Neuronal stem cell (in vitro differentiated cells): ENCODE data around the gene SLC25A2.

Experiments used
- DNase-seq: peaks from one replicate; pipeline ENCODE4 v3.0.0-alpha.2; 2013; ENCODE audit warnings: low spot score
- H2AFZ ChIP-seq: one replicate; pipeline ENCODE4 v1.6.1; 2013; ENCODE audit warnings: mild to moderate bottlenecking, low read length, inconsistent platforms
- H2AK5ac ChIP-seq: 2 replicates; pipeline ENCODE4 v1.6.1; 2013; ENCODE audit warnings: low read depth, mild to moderate bottlenecking, inconsistent platforms, low read length, moderate library complexity, mixed read lengths
- H2BK120ac ChIP-seq: 2 replicates; pipeline ENCODE4 v1.6.1; 2013; ENCODE audit warnings: low read depth, mild to moderate bottlenecking, inconsistent platforms, low read length, moderate library complexity, mixed read lengths
- H2BK12ac ChIP-seq: one replicate; pipeline ENCODE4 v1.6.1; 2013; ENCODE audit warnings: low read length, inconsistent platforms
- H2BK15ac ChIP-seq: 2 replicates; pipeline ENCODE4 v1.6.1; 2013; ENCODE audit warnings: mild to moderate bottlenecking, low read length, inconsistent platforms, mixed read lengths
- H2BK5ac ChIP-seq: one replicate; pipeline ENCODE4 v1.6.1; 2013; ENCODE audit warnings: inconsistent platforms, mild to moderate bottlenecking, low read length, moderate library complexity
- H3K14ac ChIP-seq: one replicate; pipeline ENCODE4 v1.6.1; 2013; ENCODE audit warnings: low read length, inconsistent platforms
- H3K18ac ChIP-seq: 2 replicates; pipeline ENCODE4 v1.6.1; 2013; ENCODE audit warnings: low read length, inconsistent platforms
- H3K23ac ChIP-seq: 2 replicates; pipeline ENCODE4 v1.6.1; 2013; ENCODE audit warnings: low read depth, mild to moderate bottlenecking, mixed read lengths, low read length, inconsistent platforms; ENCODE audit not compliant: poor library complexity
- H3K27ac ChIP-seq: replicated peaks from 3 replicates; pipeline ENCODE4 v1.5.1; 2013; ENCODE audit warnings: low read length, inconsistent platforms
- H3K27me3 ChIP-seq, 3 experiments: 2 replicates each; pipeline ENCODE4 v1.6.1; 2013; ENCODE audit warnings: low read length in 3 of 3, mild to moderate bottlenecking in 2 of 3, inconsistent platforms in 1 of 3, low read depth in 1 of 3, mixed read lengths in 1 of 3, moderate library complexity in 1 of 3; ENCODE audit not compliant: control insufficient read depth in 3 of 3, insufficient read depth in 3 of 3
- H3K36me3 ChIP-seq, 2 donors: replicated peaks in 1 of 2; 2 replicates each; pipeline ENCODE4 v1.6.1; 2013; ENCODE audit warnings: low read length in 2 of 2; ENCODE audit not compliant: control insufficient read depth in 2 of 2, insufficient read depth in 2 of 2
- H3K4ac ChIP-seq: 2 replicates; pipeline ENCODE4 v1.6.1; 2013; ENCODE audit warnings: inconsistent platforms, mild to moderate bottlenecking, low read length, moderate library complexity
- H3K4me1 ChIP-seq, 2 donors: 1 replicate in 1 of 2; 2 replicates in 1 of 2; pipeline ENCODE4 v1.6.1; 2013; ENCODE audit warnings: low read length in 2 of 2, low read depth in 1 of 2; ENCODE audit not compliant: control insufficient read depth in 2 of 2, insufficient read depth in 1 of 2
- H3K4me2 ChIP-seq: one replicate; pipeline ENCODE4 v1.6.1; 2013; ENCODE audit warnings: mild to moderate bottlenecking, low read length, inconsistent platforms; ENCODE audit not compliant: insufficient read depth, poor library complexity, severe bottlenecking
- H3K4me3 ChIP-seq, 2 donors: 2 replicates each; pipeline ENCODE4 v1.5.1; 2013; ENCODE audit warnings: low read length in 2 of 2, mild to moderate bottlenecking in 2 of 2, inconsistent platforms in 1 of 2, moderate library complexity in 1 of 2
- H3K79me1 ChIP-seq: one replicate; pipeline ENCODE4 v1.6.1; 2013; ENCODE audit warnings: low read depth, mild to moderate bottlenecking, inconsistent platforms, low read length, moderate library complexity
- H3K9ac ChIP-seq: one replicate; pipeline ENCODE4 v1.6.1; 2013; ENCODE audit warnings: mild to moderate bottlenecking, low read depth, low read length, inconsistent platforms; ENCODE audit not compliant: poor library complexity
- H3K9me3 ChIP-seq, 2 donors: replicated peaks in 1 of 2; 2 replicates each; pipeline versions ENCODE3 to v1.6.1; 2013; ENCODE audit warnings: low read length in 2 of 2, mild to moderate bottlenecking in 2 of 2, inconsistent platforms in 1 of 2, low read depth in 1 of 2, mixed read lengths in 1 of 2, moderate library complexity in 1 of 2; ENCODE audit not compliant: control insufficient read depth in 2 of 2, insufficient read depth in 1 of 2
- H4K8ac ChIP-seq: one replicate; pipeline ENCODE4 v1.6.1; 2013; ENCODE audit warnings: low read depth, mild to moderate bottlenecking, inconsistent platforms, low read length, moderate library complexity
- H4K91ac ChIP-seq: one replicate; pipeline ENCODE4 v1.6.1; 2013; ENCODE audit warnings: low read length, low read depth, mild to moderate bottlenecking, inconsistent platforms; ENCODE audit not compliant: poor library complexity
- WGBS, 2 donors: extraction: QIAGEN DNeasy Blood & Tissue Kit; methylation state at CpG; one replicate each; pipeline ENCODE4 v1.1.7; 2013; ENCODE audit warnings: missing lambda C conversion rate in 2 of 2, mixed read lengths in 1 of 2; ENCODE audit not compliant: insufficient read length in 2 of 2, insufficient replicate concordance in 1 of 2; ENCODE audit errors: extremely low coverage in 2 of 2; 5-methylcytosine and 5-hydroxymethylcytosine counted together

The SLC25A2 gene

DNA sequence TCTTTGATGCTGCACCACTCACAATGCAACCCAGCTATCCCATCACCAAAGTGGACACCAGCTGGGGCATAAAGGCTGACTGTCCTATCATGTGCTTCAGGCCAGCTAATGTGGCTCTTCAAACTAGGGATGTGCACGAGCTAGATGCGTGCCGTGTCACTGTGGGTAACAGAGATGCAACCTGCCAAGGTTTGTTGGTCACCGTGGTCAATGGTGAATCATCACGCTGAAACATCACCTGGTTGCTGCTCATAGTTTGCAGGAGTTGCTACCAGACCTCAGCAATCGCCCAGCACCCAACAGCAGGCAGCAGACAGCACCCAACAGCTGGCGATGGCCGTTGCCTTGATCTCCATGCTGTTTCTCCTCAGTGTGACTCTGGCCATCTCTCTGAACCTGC lies 24.4 kb upstream of the SLC25A2 start:
- H3K79me1 ChIP-seq = no peaks in the 10 kb centered on the region
- H2BK12ac ChIP-seq = no peak overlapping the region
- no peak overlapping the region for H3K4me2 ChIP-seq
- no peak overlapping the region for H2AFZ ChIP-seq
- no peak overlapping the region for H3K4me3 ChIP-seq
- H3K14ac ChIP-seq = peak overlapping the region; percentile 33
- H2BK5ac ChIP-seq = no peak overlapping the region
- peaks cover 29% of the 10 kb centered on the region in 2 donors for H3K9me3 ChIP-seq
- no peaks in the 10 kb centered on the region for H3K36me3 ChIP-seq
- WGBS, 2 donors = no CpG with 5 or more reads among the region's 8 CpGs
- H2AK5ac ChIP-seq = no peak overlapping the region
- no peak overlapping the region for H2BK120ac ChIP-seq
- H4K91ac ChIP-seq = peak overlapping the region; percentile 5
- H4K8ac ChIP-seq = no peak overlapping the region
- H3K4me1 ChIP-seq = no peaks in the 10 kb centered on the region
- H3K27me3 ChIP-seq = no peaks in the 10 kb centered on the region
- no peak overlapping the region for H2BK15ac ChIP-seq
- H3K27ac ChIP-seq = no peak overlapping the region
- H3K23ac ChIP-seq = no peak overlapping the region
- no peak overlapping the region for H3K18ac ChIP-seq
- no peak overlapping the region for H3K9ac ChIP-seq
- no peak for DNase-seq
- no peak overlapping the region for H3K4ac ChIP-seq

DNA sequence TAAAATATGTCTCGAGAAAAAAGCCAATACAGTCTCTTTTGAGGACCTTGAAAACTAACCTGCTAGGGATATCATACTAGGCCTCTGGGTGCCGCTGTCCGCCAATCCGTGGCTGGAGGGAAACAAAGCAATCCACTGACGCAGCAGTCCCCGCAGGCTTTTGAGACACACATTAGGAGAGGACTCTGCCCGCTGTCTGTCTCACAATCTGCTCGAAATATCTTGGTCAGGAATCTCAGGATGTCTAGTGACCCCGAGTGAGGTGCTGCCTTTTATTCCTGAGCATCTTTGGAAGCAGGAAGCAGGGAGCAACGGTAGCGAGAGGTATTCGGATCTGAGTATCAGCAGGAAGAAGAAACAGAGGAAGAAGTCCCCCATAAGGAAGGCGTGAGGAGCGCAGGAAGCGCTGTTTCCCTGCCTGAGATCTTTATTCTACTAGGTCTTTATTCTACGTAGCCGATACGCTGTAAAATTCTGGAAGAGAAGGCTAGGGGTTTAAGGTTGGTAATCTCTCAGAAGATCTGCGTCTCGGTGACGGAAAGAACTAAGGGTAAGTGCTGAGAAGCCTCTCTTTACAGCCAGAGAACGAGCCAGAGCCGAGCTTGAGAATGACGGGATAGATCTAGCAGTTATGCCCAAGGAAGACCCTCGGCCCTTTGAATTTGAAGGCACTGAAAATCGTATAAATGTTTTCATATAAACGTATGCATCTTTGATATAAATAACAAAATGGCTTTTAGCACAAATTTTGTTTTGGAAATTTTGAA lies 22.4 kb upstream of the SLC25A2 start:
- WGBS, 2 donors = no CpG with 5 or more reads among the region's 27 CpGs
- Histone ChIP-seq H3K4me3 (no peak overlapping the region), H4K8ac (no peak overlapping the region), H3K9ac (no peak overlapping the region), H3K36me3 (no peaks in the 10 kb centered on the region), H2BK120ac (no peak overlapping the region), H3K27ac (no peak overlapping the region), H2AFZ (peak overlapping the region; percentile 36), H3K23ac (no peak overlapping the region), H3K18ac (no peak overlapping the region), H3K79me1 (no peaks in the 10 kb centered on the region), H2AK5ac (no peak overlapping the region), H2BK12ac (no peak overlapping the region), H3K4me1 (no peaks in the 10 kb centered on the region), H3K4me2 (no peak overlapping the region), H3K27me3 (no peaks in the 10 kb centered on the region), H2BK15ac (no peak overlapping the region), H2BK5ac (no peak overlapping the region), H3K9me3 (peaks cover 21 to 26% of the 10 kb centered on the region in 2 donors), H4K91ac (no peak overlapping the region), H3K14ac (no peak overlapping the region), H3K4ac (no peak overlapping the region)
- no peak for DNase-seq

- H2AK5ac ChIP-seq = no peak overlapping the region
- no peak overlapping the region for H2BK12ac ChIP-seq
- peaks cover 20 to 39% of the 10 kb centered on the region in 2 donors for H3K9me3 ChIP-seq
- H3K27me3 ChIP-seq = no peaks in the 10 kb centered on the region
- H2BK5ac ChIP-seq = no peak overlapping the region
- H3K27ac ChIP-seq = no peak overlapping the region
- H4K8ac ChIP-seq = no peak overlapping the region
- H4K91ac ChIP-seq = no peak overlapping the region
- peaks cover 0 to 1% of the 10 kb centered on the region in 2 donors for H3K4me1 ChIP-seq
- no peak for DNase-seq
- no peak overlapping the region for H3K18ac ChIP-seq
- H3K9ac ChIP-seq = no peak overlapping the region
- no peak overlapping the region for H3K4me2 ChIP-seq
- H3K79me1 ChIP-seq = no peaks in the 10 kb centered on the region
- H3K4me3 ChIP-seq = no peak overlapping the region
- no peak overlapping the region for H3K14ac ChIP-seq
- H2AFZ ChIP-seq = no peak overlapping the region
- H3K36me3 ChIP-seq = peaks cover 15 to 23% of the 10 kb centered on the region in 2 donors
- H2BK15ac ChIP-seq = no peak overlapping the region
- H3K4ac ChIP-seq = no peak overlapping the region
- no peak overlapping the region for H3K23ac ChIP-seq
- no peak overlapping the region for H2BK120ac ChIP-seq
- 100% methylated on average over 1 of the region's 3 CpGs for WGBS, 2 donors
These were observed 18.4 kb upstream of the SLC25A2 start for GRCh38 chr5:141322261-141322660.

DNA sequence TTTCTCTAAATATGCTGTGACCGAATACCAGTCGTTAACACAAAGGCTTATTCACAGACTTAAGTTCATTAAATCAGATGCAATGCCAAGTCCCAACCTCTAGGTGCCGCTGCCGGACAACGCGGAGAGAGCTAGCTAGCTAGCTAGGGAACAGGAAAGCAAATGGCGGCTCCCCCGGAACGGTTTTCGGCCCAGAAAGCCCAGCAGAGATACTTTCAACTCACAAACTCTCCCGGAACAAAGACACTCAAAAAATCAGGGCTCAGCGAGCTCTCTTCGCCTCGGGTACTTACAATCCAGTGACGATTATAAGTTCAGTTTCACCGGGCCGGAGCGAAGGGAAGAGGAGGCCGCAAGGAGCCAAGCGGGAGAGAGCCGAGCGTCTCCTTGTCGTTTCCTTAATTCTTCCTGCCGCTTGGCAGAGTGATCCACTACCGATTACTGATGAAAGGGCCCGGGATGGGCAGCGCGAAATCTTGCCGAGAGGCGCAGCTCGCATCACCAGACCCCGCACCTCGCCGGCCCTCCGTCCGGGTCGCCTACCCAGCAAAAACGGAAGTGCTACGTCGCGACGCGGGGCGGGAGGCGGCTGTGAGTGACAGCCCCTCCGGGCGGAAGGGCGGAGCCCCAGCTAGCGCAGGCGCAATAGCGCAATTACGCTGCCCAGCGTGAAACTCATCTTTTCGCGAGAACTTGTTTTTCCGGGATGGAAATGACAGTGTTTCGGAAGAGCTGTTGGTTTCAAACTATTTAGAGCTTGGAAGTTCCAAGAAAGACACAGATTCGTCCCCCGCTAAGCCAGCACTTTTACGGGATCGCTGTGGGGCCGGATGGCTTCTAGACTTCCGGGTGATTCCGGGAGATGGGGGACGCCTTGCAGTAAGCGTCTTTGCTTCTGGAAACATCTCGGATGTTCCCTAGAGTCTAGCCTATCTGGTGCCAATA lies 16.6 kb upstream of the SLC25A2 start, which contains the start of gene TAF7:
TSS of gene TAF7 (minus strand) at position 560 of the 945 bp plus-strand sequence. CDS start 740 bp downstream, outside the sequence.
- H3K4me1 ChIP-seq = peaks cover 0 to 1% of the 10 kb centered on the region in 2 donors
- H2BK12ac ChIP-seq = no peak within 1 kb of the TSS
- no peak within 1 kb of the TSS for H3K14ac ChIP-seq
- peak within 1 kb of the TSS; percentile 64 to 91 for H3K4me3 ChIP-seq
- no peaks in the 10 kb centered on the region for H3K79me1 ChIP-seq
- no peak within 1 kb of the TSS for H2BK5ac ChIP-seq
- H4K8ac ChIP-seq = no peak within 1 kb of the TSS
- peak within 1 kb of the TSS; percentile 90 for H2AFZ ChIP-seq
- H3K36me3 ChIP-seq = peaks cover 15 to 40% of the 10 kb centered on the region in 2 donors
- H3K4ac ChIP-seq = no peak within 1 kb of the TSS
- peak within 1 kb of the TSS; percentile 83 for H3K27ac ChIP-seq
- peak within 1 kb of the TSS; percentile 94 for H3K23ac ChIP-seq
- peaks cover 19 to 52% of the 10 kb centered on the region in 2 donors for H3K9me3 ChIP-seq
- no peak within 1 kb of the TSS for H2AK5ac ChIP-seq
- no peak within 1 kb of the TSS for H4K91ac ChIP-seq
- DNase-seq = peak; percentile 93
- no peak within 1 kb of the TSS for H2BK120ac ChIP-seq
- no peak within 1 kb of the TSS for H3K9ac ChIP-seq
- whole genome bisulfite sequencing, 2 donors = no CpG with 5 or more reads among the region's 67 CpGs
- peak within 1 kb of the TSS; percentile 94 for H3K18ac ChIP-seq
- no peaks in the 10 kb centered on the region for H3K27me3 ChIP-seq
- peak within 1 kb of the TSS; percentile 65 for H3K4me2 ChIP-seq
- H2BK15ac ChIP-seq = no peak within 1 kb of the TSS
